Measurements from ENCODE around the gene CAMTA1.

- no peak for TF ChIP-seq JUND (IDR thresholded peaks at IDR 0.05)
- TF ChIP-seq SIN3A (IDR thresholded peaks at IDR 0.05; ENCODE audit: low read depth) = no peak
- TF ChIP-seq CTCF (IDR thresholded peaks at IDR 0.05 in 2 of 3, conservative IDR thresholded peaks at IDR 0.05 in 1 of 3; ENCODE audit: borderline replicate concordance in 1 of 3, insufficient read depth in 1 of 3, low read depth in 2 of 3, low read length in 2 of 3) = no peak
- TF ChIP-seq EZH2 (IDR thresholded peaks at IDR 0.05) = no peak
- no peak for TF ChIP-seq CEBPB (IDR thresholded peaks at IDR 0.05; ENCODE audit: low read depth)
- TF ChIP-seq RAD21 (IDR thresholded peaks at IDR 0.05; ENCODE audit: low read depth) = no peak
- no peak for TF ChIP-seq EGR1 (IDR thresholded peaks at IDR 0.05; ENCODE audit: low read depth)
- TF ChIP-seq POLR2A (IDR thresholded peaks at IDR 0.05; ENCODE audit: borderline replicate concordance, extremely low read depth, insufficient read depth, insufficient read length) = no peak
- no peak for TF ChIP-seq POLR2AphosphoS5 (IDR thresholded peaks at IDR 0.05; ENCODE audit: low read depth, low read length)
- TF ChIP-seq ZBTB33 (IDR thresholded peaks at IDR 0.05; ENCODE audit: extremely low read depth, insufficient replicate concordance, low read length) = no peak
- TF ChIP-seq TCF7L2 (IDR thresholded peaks at IDR 0.05; ENCODE audit: borderline replicate concordance, extremely low read depth, insufficient read depth, insufficient read length) = no peak
- TF ChIP-seq EZH2phosphoT487 (IDR thresholded peaks at IDR 0.05; ENCODE audit: borderline replicate concordance) = no peak
- TF ChIP-seq SRF (IDR thresholded peaks at IDR 0.05; ENCODE audit: low read depth) = no peak
- TF ChIP-seq ATF3 (IDR thresholded peaks at IDR 0.05) = no peak
Observed at GRCh38 chr1:7590426-7590790, 805.2 kb downstream of the CAMTA1 start.

Measured in HCT116 (cell line).